Measurements from ENCODE around the gene BUB1B.

- TF ChIP-seq CTCF (IDR thresholded peaks at IDR 0.05; ENCODE audit: low read depth, low read length) (no peak), EZH2phosphoT487 (IDR thresholded peaks at IDR 0.05; ENCODE audit: low read depth) (no peak)
These were observed 23.0 kb downstream of the BUB1B start for GRCh38 chr15:40183636-40184463.
